ENCODE measurements around the gene MBD2. TPM values are rescaled to one million over a fixed set of nuclear protein-coding genes. Genes with fewer than 3 reads are reported as not detected.

The MBD2 gene
- total and polyA plus RNA-seq, 2 donors (not counting 1 experiment from before 2014, with no cell fraction given): 53.0 to 134 TPM

DNA sequence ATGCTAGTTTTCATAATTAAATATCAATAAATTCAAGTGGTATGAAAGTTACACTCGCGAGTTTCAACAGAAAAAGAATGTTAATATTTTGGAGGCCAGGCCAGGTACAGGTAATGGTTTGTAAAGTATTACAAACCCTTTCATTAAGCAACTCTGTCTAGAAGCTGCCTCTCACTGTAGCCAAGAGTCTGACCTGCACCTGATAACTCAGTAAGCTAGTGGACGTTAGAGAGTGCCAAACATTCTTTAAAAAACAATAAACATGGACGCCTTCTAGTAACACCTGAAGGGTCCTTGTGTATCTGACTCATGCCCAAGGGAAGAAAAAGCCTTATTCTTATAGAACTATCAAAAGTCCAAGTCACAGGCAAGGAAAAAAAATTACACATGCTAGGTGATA, 70.2 kb downstream of the MBD2 start:
- no peak overlapping the region for H3K27ac ChIP-seq (ENCODE audit: low read length in 2 of 2)
- peaks cover 16 to 61% of the 10 kb centered on the region in 2 experiments for H3K36me3 ChIP-seq (replicated peaks in 1 of 2; ENCODE audit: control extremely low read depth in 1 of 2, control insufficient read depth in 1 of 2, extremely low read depth in 1 of 2, insufficient read depth in 2 of 2, low read length in 1 of 2)
- H3K4me3 ChIP-seq (ENCODE audit: control extremely low read depth in 1 of 5, extremely low read depth in 1 of 5, insufficient read depth in 1 of 5, low read depth in 2 of 5, low read length in 4 of 5): no peak overlapping the region
- ChIA-PET POLR2A (no interaction called here), CTCF (no interaction called here)
- Mint-ChIP-seq H3K27ac (no peak overlapping the region), H3K4me3 (no peak overlapping the region), H3K27me3 (no peaks in the 10 kb centered on the region), H3K9me3 (ENCODE audit: insufficient read depth) (no peaks in the 10 kb centered on the region), H3K4me1 (no peaks in the 10 kb centered on the region)
- no peak for TF ChIP-seq CTCF (IDR thresholded peaks at IDR 0.05)
- no peak for TF ChIP-seq EZH2 (IDR thresholded peaks at IDR 0.05; ENCODE audit: borderline replicate concordance, insufficient read depth, low read depth, low read length, poor library complexity, severe bottlenecking)
- no peaks in the 10 kb centered on the region for H3K9me3 ChIP-seq (ENCODE audit: control extremely low read depth in 1 of 3, control insufficient read depth in 2 of 3, insufficient read depth in 1 of 3, low read length in 2 of 3)
- H3K27me3 ChIP-seq (replicated peaks in 1 of 4; ENCODE audit: control extremely low read depth in 1 of 4, control insufficient read depth in 3 of 4, insufficient read depth in 4 of 4, low read length in 3 of 4): no peaks in the 10 kb centered on the region
- no peak overlapping the region for H2AFZ ChIP-seq (ENCODE audit: insufficient read depth, low read depth, low read length, poor library complexity, severe bottlenecking)
- H3K4me1 ChIP-seq (ENCODE audit: control insufficient read depth in 2 of 2, insufficient read depth in 2 of 2, low read length in 2 of 2): no peaks in the 10 kb centered on the region
- intact Hi-C loops (cut with micrococcal nuclease): no loop called here
- peaks cover 11% of the 10 kb centered on the region for H4K20me1 ChIP-seq (ENCODE audit: control insufficient read depth, insufficient read depth, low read length, poor library complexity, severe bottlenecking)
- no peak for DNase-seq
- H3K9ac ChIP-seq (ENCODE audit: low read length): no peak overlapping the region
- no peak for ATAC-seq (ENCODE audit: low read depth)
- no peaks in the 10 kb centered on the region for H3K79me2 ChIP-seq (ENCODE audit: control insufficient read depth, insufficient read depth, low read length)
- WGBS (ENCODE audit: insufficient coverage): 80% methylated on average over 1 of the region's 4 CpGs
- H3K4me2 ChIP-seq (replicated peaks; ENCODE audit: low read depth, low read length, poor library complexity, severe bottlenecking): no peak overlapping the region

DNA sequence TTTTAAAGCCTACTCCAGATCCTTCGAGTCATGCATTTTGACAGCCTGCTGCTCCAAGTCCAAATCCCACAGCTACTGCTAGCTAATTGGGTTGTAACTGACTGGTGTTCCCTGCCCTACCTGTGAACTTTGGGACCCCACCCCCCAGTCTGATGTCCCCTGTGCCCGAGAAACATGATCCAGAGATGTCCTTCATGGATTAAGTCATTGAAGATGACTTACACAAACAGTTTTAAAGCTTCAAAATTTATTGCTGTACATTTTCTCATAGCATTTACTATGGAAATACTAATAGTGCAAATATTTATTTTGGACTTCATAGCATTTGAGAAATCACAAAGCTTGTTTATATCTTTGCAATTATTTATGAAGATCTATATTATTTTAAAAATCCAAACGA, 73.1 kb downstream of the MBD2 start:
- Histone ChIP-seq H3K4me1 (ENCODE audit: control insufficient read depth in 2 of 2, insufficient read depth in 2 of 2, low read length in 2 of 2) (no peaks in the 10 kb centered on the region), H3K27ac (ENCODE audit: low read length in 2 of 2) (no peak overlapping the region), H3K9ac (ENCODE audit: low read length) (no peak overlapping the region), H3K4me2 (replicated peaks; ENCODE audit: low read depth, low read length, poor library complexity, severe bottlenecking) (no peak overlapping the region), H4K20me1 (ENCODE audit: control insufficient read depth, insufficient read depth, low read length, poor library complexity, severe bottlenecking) (peaks cover 5% of the 10 kb centered on the region), H3K4me3 (ENCODE audit: control extremely low read depth in 1 of 5, extremely low read depth in 1 of 5, insufficient read depth in 1 of 5, low read depth in 2 of 5, low read length in 4 of 5) (no peak overlapping the region), H3K36me3 (replicated peaks in 1 of 2; ENCODE audit: control extremely low read depth in 1 of 2, control insufficient read depth in 1 of 2, extremely low read depth in 1 of 2, insufficient read depth in 2 of 2, low read length in 1 of 2) (peaks cover 12 to 36% of the 10 kb centered on the region in 2 experiments), H3K27me3 (replicated peaks in 1 of 4; ENCODE audit: control extremely low read depth in 1 of 4, control insufficient read depth in 3 of 4, insufficient read depth in 4 of 4, low read length in 3 of 4) (no peaks in the 10 kb centered on the region), H3K9me3 (ENCODE audit: control extremely low read depth in 1 of 3, control insufficient read depth in 2 of 3, insufficient read depth in 1 of 3, low read length in 2 of 3) (no peaks in the 10 kb centered on the region), H2AFZ (ENCODE audit: insufficient read depth, low read depth, low read length, poor library complexity, severe bottlenecking) (no peak overlapping the region), H3K79me2 (ENCODE audit: control insufficient read depth, insufficient read depth, low read length) (no peaks in the 10 kb centered on the region)
- Mint-ChIP-seq H3K4me1 (no peaks in the 10 kb centered on the region), H3K27ac (no peak overlapping the region), H3K4me3 (no peak overlapping the region), H3K9me3 (ENCODE audit: insufficient read depth) (no peaks in the 10 kb centered on the region), H3K27me3 (no peaks in the 10 kb centered on the region)
- POLR2A ChIA-PET: no interaction called here
- 100% methylated on average over 2 of the region's 3 CpGs for WGBS (ENCODE audit: insufficient coverage)
- CTCF ChIA-PET: no interaction called here
- intact Hi-C loops (cut with micrococcal nuclease): no loop called here
- TF ChIP-seq CTCF (IDR thresholded peaks at IDR 0.05) (no peak), EZH2 (IDR thresholded peaks at IDR 0.05; ENCODE audit: borderline replicate concordance, insufficient read depth, low read depth, low read length, poor library complexity, severe bottlenecking) (no peak)
- DNase-seq: no peak
- no peak for ATAC-seq (ENCODE audit: low read depth)
